Stomach (tissue), 4 donors: ENCODE measurements around the gene TMEM205.

Experiments used
- EP300 ChIP-seq: sonication (generic); formaldehyde crosslinking; IDR thresholded peaks from one replicate; pipeline ENCODE4 v1.6.1; 2017; ENCODE audit warnings: antibody characterized with exemption
- POLR2A ChIP-seq, 4 donors: fragments of 450-650 bp; IDR thresholded peaks; one replicate each; pipeline ENCODE4 v1.6.1; 2016; ENCODE audit warnings: antibody characterized with exemption in 4 of 4, control low read depth in 2 of 4, mild to moderate bottlenecking in 1 of 4, moderate library complexity in 1 of 4
- POLR2AphosphoS5 ChIP-seq, 3 donors: sonication (generic); formaldehyde crosslinking; IDR thresholded peaks; one replicate each; pipeline ENCODE4 v1.6.1; 2016; ENCODE audit warnings: antibody characterized with exemption in 3 of 3
- TF ChIP-seq, protein P1 (sequence below), 7 experiments: fragments of 450-650 bp in 4 of 7; fragments of 200-600 bp in 3 of 7; sonication (generic) in 3 of 7; IDR thresholded peaks; one replicate each; pipeline ENCODE4 v1.5.1; 2016 to 2019; ENCODE audit warnings: antibody characterized with exemption in 7 of 7, control low read depth in 2 of 7, mild to moderate bottlenecking in 1 of 7

DNA sequence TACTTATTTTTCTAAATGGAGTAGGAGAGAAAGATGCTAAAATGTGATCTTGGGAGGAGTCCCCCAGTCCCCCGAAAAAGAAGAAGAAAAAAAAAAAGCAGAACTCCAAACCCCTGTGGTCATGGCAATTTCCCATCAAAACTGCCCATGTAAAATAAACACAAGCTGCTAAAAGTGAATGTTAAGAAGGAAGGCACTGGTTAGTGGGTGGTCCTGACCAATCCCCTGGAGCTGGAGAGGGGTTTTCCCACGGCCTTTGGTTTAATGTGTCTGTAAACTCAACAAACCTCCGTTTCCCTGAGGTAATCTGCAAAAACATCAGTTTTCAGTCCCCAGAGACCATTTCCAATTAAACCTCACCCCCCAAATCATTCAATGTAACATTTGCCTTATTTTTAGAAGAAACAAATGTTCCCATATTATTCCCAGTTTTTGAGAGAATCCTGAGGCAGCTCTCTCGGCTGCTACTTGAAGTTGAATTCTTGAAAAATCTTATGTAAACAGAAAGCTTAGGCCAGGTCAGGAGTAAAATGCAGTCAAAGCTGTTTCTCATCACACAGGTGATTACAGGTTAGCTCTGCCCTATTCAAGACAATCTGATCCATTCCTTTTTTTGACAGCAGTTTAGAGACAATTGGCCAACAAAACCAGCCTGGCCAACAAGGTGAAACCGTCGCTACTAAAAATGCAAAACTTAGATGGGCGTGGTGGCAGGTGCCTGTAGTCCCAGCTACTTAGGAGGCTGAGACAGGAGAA, 23.6 kb downstream of the TMEM205 start:
- TF ChIP-seq POLR2A (IDR thresholded peaks at IDR 0.05) (no peak), POLR2AphosphoS5 (IDR thresholded peaks at IDR 0.05) (no peak), EP300 (no peak)
- TF ChIP-seq, protein P1, sequence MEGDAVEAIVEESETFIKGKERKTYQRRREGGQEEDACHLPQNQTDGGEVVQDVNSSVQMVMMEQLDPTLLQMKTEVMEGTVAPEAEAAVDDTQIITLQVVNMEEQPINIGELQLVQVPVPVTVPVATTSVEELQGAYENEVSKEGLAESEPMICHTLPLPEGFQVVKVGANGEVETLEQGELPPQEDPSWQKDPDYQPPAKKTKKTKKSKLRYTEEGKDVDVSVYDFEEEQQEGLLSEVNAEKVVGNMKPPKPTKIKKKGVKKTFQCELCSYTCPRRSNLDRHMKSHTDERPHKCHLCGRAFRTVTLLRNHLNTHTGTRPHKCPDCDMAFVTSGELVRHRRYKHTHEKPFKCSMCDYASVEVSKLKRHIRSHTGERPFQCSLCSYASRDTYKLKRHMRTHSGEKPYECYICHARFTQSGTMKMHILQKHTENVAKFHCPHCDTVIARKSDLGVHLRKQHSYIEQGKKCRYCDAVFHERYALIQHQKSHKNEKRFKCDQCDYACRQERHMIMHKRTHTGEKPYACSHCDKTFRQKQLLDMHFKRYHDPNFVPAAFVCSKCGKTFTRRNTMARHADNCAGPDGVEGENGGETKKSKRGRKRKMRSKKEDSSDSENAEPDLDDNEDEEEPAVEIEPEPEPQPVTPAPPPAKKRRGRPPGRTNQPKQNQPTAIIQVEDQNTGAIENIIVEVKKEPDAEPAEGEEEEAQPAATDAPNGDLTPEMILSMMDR (IDR thresholded peaks at IDR 0.05): no peak
